ENCODE data around the gene TCP11L1.
"Not testable (repeated sequence)": the region's sequence is repeated elsewhere in the genome, so short reads cannot be mapped to it uniquely, and the experiment has no call there.

Gene TCP11L1

GRCh38 chr11:33017965-33018364, 21.4 kb upstream of the TCP11L1 start:
- no peak overlapping the region for H3K4me3 Mint-ChIP-seq
- no peaks in the 10 kb centered on the region for H3K36me3 Mint-ChIP-seq

GRCh38 chr11:33018840-33019239, 20.5 kb upstream of the TCP11L1 start:
- Mint-ChIP-seq H3K4me3 (no peak overlapping the region), H3K4me1 (peaks cover 6 to 7% of the 10 kb centered on the region in 2 donors), H3K27ac (no peak overlapping the region), H3K27me3 (peaks cover 29 to 37% of the 10 kb centered on the region in 2 donors), H3K36me3 (no peaks in the 10 kb centered on the region), H3K9me3 (peaks cover 0 to 2% of the 10 kb centered on the region in 2 donors)
- no peak for DNase-seq
- no peak for ATAC-seq (replicated peaks)

More at GRCh38 chr11:33017965-33018364, 21.4 kb upstream of the TCP11L1 start:
- H3K27me3 Mint-ChIP-seq, result peaks cover 29 to 37% of the 10 kb centered on the region in 2 donors
- peaks cover 0 to 2% of the 10 kb centered on the region in 2 donors for H3K9me3 Mint-ChIP-seq
- no peak for ATAC-seq (replicated peaks)
- DNase-seq, result no peak
- no peak overlapping the region for H3K27ac Mint-ChIP-seq
- H3K4me1 Mint-ChIP-seq, result peaks cover 6 to 7% of the 10 kb centered on the region in 2 donors

- Mint-ChIP-seq H3K36me3 (no peaks in the 10 kb centered on the region), H3K27ac (no peak overlapping the region), H3K27me3 (peaks cover 19 to 20% of the 10 kb centered on the region in 2 donors), H3K4me3 (no peak overlapping the region), H3K4me1 (no peaks in the 10 kb centered on the region), H3K9me3 (no peaks in the 10 kb centered on the region)
- DNase-seq (no peak), ATAC-seq (replicated peaks) (no peak)
These were observed 17.9 kb upstream of the TCP11L1 start for GRCh38 chr11:33021501-33021900.

- Mint-ChIP-seq H3K27ac (no peak overlapping the region), H3K4me1 (no peaks in the 10 kb centered on the region), H3K27me3 (peaks cover 17 to 20% of the 10 kb centered on the region in 2 donors), H3K4me3 (no peak overlapping the region), H3K9me3 (no peaks in the 10 kb centered on the region), H3K36me3 (no peaks in the 10 kb centered on the region)
- ATAC-seq (replicated peaks), result no peak
- no peak for DNase-seq
These were observed 17.4 kb upstream of the TCP11L1 start for GRCh38 chr11:33021937-33022336.

- no peak overlapping the region for H3K27ac Mint-ChIP-seq
- no peaks in the 10 kb centered on the region for H3K36me3 Mint-ChIP-seq
- H3K27me3 Mint-ChIP-seq, result no peaks in the 10 kb centered on the region
- no peak for ATAC-seq (replicated peaks)
- no peak overlapping the region for H3K4me3 Mint-ChIP-seq
- H3K4me1 Mint-ChIP-seq, result no peaks in the 10 kb centered on the region
- H3K9me3 Mint-ChIP-seq, result no peaks in the 10 kb centered on the region
- no peak for DNase-seq
These were observed 14.0 kb upstream of the TCP11L1 start for GRCh38 chr11:33025339-33025722.

- no peaks in the 10 kb centered on the region for H3K36me3 Mint-ChIP-seq
- H3K9me3 Mint-ChIP-seq, result no peaks in the 10 kb centered on the region
- no peak overlapping the region for H3K4me3 Mint-ChIP-seq
- no peak for DNase-seq
- no peak overlapping the region for H3K27ac Mint-ChIP-seq
- H3K27me3 Mint-ChIP-seq, result no peaks in the 10 kb centered on the region
- ATAC-seq (replicated peaks), result no peak
- H3K4me1 Mint-ChIP-seq, result no peaks in the 10 kb centered on the region
These were observed 12.1 kb upstream of the TCP11L1 start for GRCh38 chr11:33027233-33027632.

GRCh38 chr11:33027846-33028536, 11.4 kb upstream of the TCP11L1 start:
- DNase-seq (no peak), ATAC-seq (replicated peaks) (no peak)
- no peak overlapping the region for H3K27ac Mint-ChIP-seq
- H3K9me3 Mint-ChIP-seq, result no peaks in the 10 kb centered on the region
- H3K27me3 Mint-ChIP-seq, result no peaks in the 10 kb centered on the region
- H3K4me1 Mint-ChIP-seq, result no peaks in the 10 kb centered on the region
- H3K4me3 Mint-ChIP-seq, result no peak overlapping the region
- no peaks in the 10 kb centered on the region for H3K36me3 Mint-ChIP-seq

- no peak for ATAC-seq (replicated peaks)
- Mint-ChIP-seq H3K36me3 (no peaks in the 10 kb centered on the region), H3K4me3 (no peak overlapping the region), H3K9me3 (no peaks in the 10 kb centered on the region), H3K4me1 (no peaks in the 10 kb centered on the region), H3K27me3 (no peaks in the 10 kb centered on the region), H3K27ac (no peak overlapping the region)
- no peak for DNase-seq
These were observed 10.8 kb upstream of the TCP11L1 start for GRCh38 chr11:33028537-33028914.

- ATAC-seq (replicated peaks); DNase-seq; H3K36me3 Mint-ChIP-seq; H3K27ac Mint-ChIP-seq; H3K4me3 Mint-ChIP-seq; H3K27me3 Mint-ChIP-seq; H3K9me3 Mint-ChIP-seq; H3K4me1 Mint-ChIP-seq: not testable (repeated sequence)
These were observed 10.2 kb upstream of the TCP11L1 start for GRCh38 chr11:33029218-33029617.

GRCh38 chr11:33033493-33033892, 5.9 kb upstream of the TCP11L1 start:
- peaks cover 0 to 6% of the 10 kb centered on the region in 2 donors for H3K27me3 Mint-ChIP-seq
- DNase-seq, result no peak
- peaks cover 0 to 14% of the 10 kb centered on the region in 2 donors for H3K4me1 Mint-ChIP-seq
- no peak overlapping the region for H3K27ac Mint-ChIP-seq
- no peaks in the 10 kb centered on the region for H3K9me3 Mint-ChIP-seq
- no peaks in the 10 kb centered on the region for H3K36me3 Mint-ChIP-seq
- ATAC-seq (replicated peaks), result no peak
- H3K4me3 Mint-ChIP-seq, result no peak overlapping the region

GRCh38 chr11:33035011-33035410, 4.4 kb upstream of the TCP11L1 start:
- ATAC-seq (replicated peaks) (no peak), DNase-seq (no peak)
- H3K4me1 Mint-ChIP-seq, result peaks cover 0 to 14% of the 10 kb centered on the region in 2 donors
- H3K9me3 Mint-ChIP-seq, result no peaks in the 10 kb centered on the region
- no peaks in the 10 kb centered on the region for H3K36me3 Mint-ChIP-seq
- peaks cover 0 to 6% of the 10 kb centered on the region in 2 donors for H3K27me3 Mint-ChIP-seq
- no peak overlapping the region for H3K27ac Mint-ChIP-seq
- H3K4me3 Mint-ChIP-seq, result no peak overlapping the region

- peak; percentile 68 to 77 for ATAC-seq (replicated peaks)
- Mint-ChIP-seq H3K27ac (peak overlapping the region; percentile 99), H3K4me3 (peak overlapping the region; percentile 93 to 97), H3K4me1 (peaks cover 8 to 33% of the 10 kb centered on the region in 2 donors), H3K27me3 (no peaks in the 10 kb centered on the region), H3K36me3 (peaks cover 5 to 17% of the 10 kb centered on the region in 2 donors), H3K9me3 (no peaks in the 10 kb centered on the region)
- peak; percentile 58 for DNase-seq
These were observed 875 bp downstream of the TCP11L1 start for GRCh38 chr11:33040033-33040861.

GRCh38 chr11:33040862-33041453, 1.6 kb downstream of the TCP11L1 start:
- no peak for DNase-seq
- ATAC-seq (replicated peaks), result peak; percentile 53 to 65
- H3K9me3 Mint-ChIP-seq, result no peaks in the 10 kb centered on the region
- H3K36me3 Mint-ChIP-seq, result peaks cover 9 to 24% of the 10 kb centered on the region in 2 donors
- peaks cover 8 to 30% of the 10 kb centered on the region in 2 donors for H3K4me1 Mint-ChIP-seq
- peak overlapping the region; percentile 93 to 97 for H3K4me3 Mint-ChIP-seq
- peak overlapping the region; percentile 99 for H3K27ac Mint-ChIP-seq
- H3K27me3 Mint-ChIP-seq, result no peaks in the 10 kb centered on the region

GRCh38 chr11:33043221-33043830, 4.0 kb downstream of the TCP11L1 start:
- no peak overlapping the region for H3K4me3 Mint-ChIP-seq
- H3K27ac Mint-ChIP-seq, result no peak overlapping the region
- H3K27me3 Mint-ChIP-seq, result no peaks in the 10 kb centered on the region
- peaks cover 8 to 25% of the 10 kb centered on the region in 2 donors for H3K4me1 Mint-ChIP-seq
- ATAC-seq (replicated peaks), result no peak
- no peak for DNase-seq
- no peaks in the 10 kb centered on the region for H3K9me3 Mint-ChIP-seq
- peaks cover 21 to 42% of the 10 kb centered on the region in 2 donors for H3K36me3 Mint-ChIP-seq

Measured in stimulated activated naive B cell treated with anti-CD40 and anti-IgM and Interleukin-4, amounts not matched to agents 10 μg/mL and 1 μg/mL and 100 μg/mL, for 72 hours (primary cell).